ENCODE results near the gene RPS6KA4.
"Not testable (repeated sequence)": the region's sequence is repeated elsewhere in the genome, so short reads cannot be mapped to it uniquely, and the experiment has no call there.

Gene RPS6KA4

GRCh38 chr11:64322925-64323260 is 36.1 kb upstream of the RPS6KA4 start:
- H3K79me1 ChIP-seq (replicated peaks; ENCODE audit: low read length, poor library complexity, severe bottlenecking): peaks cover 19% of the 10 kb centered on the region
- H3K27ac ChIP-seq (ENCODE audit: low read length, poor library complexity, severe bottlenecking): no peak overlapping the region
- peaks cover 34 to 39% of the 10 kb centered on the region in 2 experiments for H3K36me3 ChIP-seq (ENCODE audit: control insufficient read depth in 1 of 2, insufficient read depth in 2 of 2, low read depth in 1 of 2, low read length in 2 of 2)
- no peak overlapping the region for H3K23ac ChIP-seq (ENCODE audit: low read length in 2 of 2)
- no peak overlapping the region for H3K14ac ChIP-seq (ENCODE audit: low read length in 2 of 2)
- no peak overlapping the region for H2AK5ac ChIP-seq (ENCODE audit: low read length, severe bottlenecking)
- H3K18ac ChIP-seq (ENCODE audit: low read depth in 1 of 2, low read length in 2 of 2): peak overlapping the region in 1 of 2 experiments; percentile 46
- peaks cover 3% of the 10 kb centered on the region for H3K9me3 ChIP-seq (ENCODE audit: control insufficient read depth, low read length)
- no peak overlapping the region for H2AFZ ChIP-seq (ENCODE audit: low read depth, low read length)
- H2BK15ac ChIP-seq (ENCODE audit: low read depth, poor library complexity, severe bottlenecking): no peak overlapping the region
- H2BK5ac ChIP-seq (ENCODE audit: low read depth, low read length, poor library complexity, severe bottlenecking): no peak overlapping the region
- H2BK12ac ChIP-seq (ENCODE audit: low read length in 2 of 2): no peak overlapping the region
- no peak overlapping the region for H3K4ac ChIP-seq (ENCODE audit: low read depth in 1 of 2, low read length in 2 of 2)
- no peak for DNase-seq
- H3K4me1 ChIP-seq (ENCODE audit: control insufficient read depth, insufficient read depth, low read depth, low read length): peaks cover 32% of the 10 kb centered on the region
- H4K8ac ChIP-seq (ENCODE audit: low read length): no peak overlapping the region
- no peak overlapping the region for H2BK120ac ChIP-seq (ENCODE audit: low read depth, low read length)
- peak overlapping the region; percentile 5 for H4K91ac ChIP-seq (ENCODE audit: low read length)
- H3K27me3 ChIP-seq (ENCODE audit: control insufficient read depth in 1 of 2, insufficient read depth in 1 of 2, low read length in 2 of 2): no peaks in the 10 kb centered on the region
- no peak overlapping the region for H3K9ac ChIP-seq (ENCODE audit: low read length)
- H3K4me2 ChIP-seq (ENCODE audit: low read length, poor library complexity, severe bottlenecking): no peak overlapping the region
- no peak overlapping the region for H3K4me3 ChIP-seq (ENCODE audit: insufficient read depth in 1 of 2, low read depth in 1 of 2, low read length in 2 of 2)
- 60% methylated on average over 7 of the region's 7 CpGs for WGBS

GRCh38 chr11:64323373-64323772 is 35.6 kb upstream of the RPS6KA4 start:
- no peak overlapping the region for H2BK120ac ChIP-seq (ENCODE audit: low read depth, low read length)
- peaks cover 3% of the 10 kb centered on the region for H3K9me3 ChIP-seq (ENCODE audit: control insufficient read depth, low read length)
- H3K4ac ChIP-seq (ENCODE audit: low read depth in 1 of 2, low read length in 2 of 2): no peak overlapping the region
- H2AFZ ChIP-seq (ENCODE audit: low read depth, low read length): no peak overlapping the region
- no peak overlapping the region for H3K4me2 ChIP-seq (ENCODE audit: low read length, poor library complexity, severe bottlenecking)
- no peak overlapping the region for H3K9ac ChIP-seq (ENCODE audit: low read length)
- 95% methylated on average over 4 of the region's 5 CpGs for WGBS
- H3K18ac ChIP-seq (ENCODE audit: low read depth in 1 of 2, low read length in 2 of 2): no peak overlapping the region
- no peak overlapping the region for H2BK5ac ChIP-seq (ENCODE audit: low read depth, low read length, poor library complexity, severe bottlenecking)
- H3K36me3 ChIP-seq (ENCODE audit: control insufficient read depth in 1 of 2, insufficient read depth in 2 of 2, low read depth in 1 of 2, low read length in 2 of 2): peaks cover 34 to 39% of the 10 kb centered on the region in 2 experiments
- no peak overlapping the region for H4K91ac ChIP-seq (ENCODE audit: low read length)
- no peak overlapping the region for H2AK5ac ChIP-seq (ENCODE audit: low read length, severe bottlenecking)
- peaks cover 32% of the 10 kb centered on the region for H3K4me1 ChIP-seq (ENCODE audit: control insufficient read depth, insufficient read depth, low read depth, low read length)
- no peak overlapping the region for H3K4me3 ChIP-seq (ENCODE audit: insufficient read depth in 1 of 2, low read depth in 1 of 2, low read length in 2 of 2)
- no peak overlapping the region for H2BK12ac ChIP-seq (ENCODE audit: low read length in 2 of 2)
- H3K27me3 ChIP-seq (ENCODE audit: control insufficient read depth in 1 of 2, insufficient read depth in 1 of 2, low read length in 2 of 2): no peaks in the 10 kb centered on the region
- no peak overlapping the region for H3K14ac ChIP-seq (ENCODE audit: low read length in 2 of 2)
- H3K79me1 ChIP-seq (replicated peaks; ENCODE audit: low read length, poor library complexity, severe bottlenecking): peaks cover 16% of the 10 kb centered on the region
- no peak for DNase-seq
- H3K23ac ChIP-seq (ENCODE audit: low read length in 2 of 2): no peak overlapping the region
- H3K27ac ChIP-seq (ENCODE audit: low read length, poor library complexity, severe bottlenecking): no peak overlapping the region
- H2BK15ac ChIP-seq (ENCODE audit: low read depth, poor library complexity, severe bottlenecking): no peak overlapping the region
- no peak overlapping the region for H4K8ac ChIP-seq (ENCODE audit: low read length)

GRCh38 chr11:64323984-64324383 is 35.0 kb upstream of the RPS6KA4 start:
- H3K4me2 ChIP-seq (ENCODE audit: low read length, poor library complexity, severe bottlenecking); H2BK12ac ChIP-seq (ENCODE audit: low read length in 2 of 2); H2BK120ac ChIP-seq (ENCODE audit: low read depth, low read length); H3K9ac ChIP-seq (ENCODE audit: low read length); H4K8ac ChIP-seq (ENCODE audit: low read length); H3K9me3 ChIP-seq (ENCODE audit: control insufficient read depth, low read length); H2BK5ac ChIP-seq (ENCODE audit: low read depth, low read length, poor library complexity, severe bottlenecking); H3K4me3 ChIP-seq (ENCODE audit: insufficient read depth in 1 of 2, low read depth in 1 of 2, low read length in 2 of 2); H2AFZ ChIP-seq (ENCODE audit: low read depth, low read length); H3K18ac ChIP-seq (ENCODE audit: low read depth in 1 of 2, low read length in 2 of 2); H3K14ac ChIP-seq (ENCODE audit: low read length in 2 of 2); H3K23ac ChIP-seq (ENCODE audit: low read length in 2 of 2); H3K27me3 ChIP-seq (ENCODE audit: control insufficient read depth in 1 of 2, insufficient read depth in 1 of 2, low read length in 2 of 2); H2AK5ac ChIP-seq (ENCODE audit: low read length, severe bottlenecking); DNase-seq; H3K27ac ChIP-seq (ENCODE audit: low read length, poor library complexity, severe bottlenecking); H4K91ac ChIP-seq (ENCODE audit: low read length); H2BK15ac ChIP-seq (ENCODE audit: low read depth, poor library complexity, severe bottlenecking): not testable (repeated sequence)
- Histone ChIP-seq H3K36me3 (ENCODE audit: control insufficient read depth in 1 of 2, insufficient read depth in 2 of 2, low read depth in 1 of 2, low read length in 2 of 2) (peaks cover 34 to 39% of the 10 kb centered on the region in 2 experiments), H3K4me1 (ENCODE audit: control insufficient read depth, insufficient read depth, low read depth, low read length) (peaks cover 30% of the 10 kb centered on the region), H3K79me1 (replicated peaks; ENCODE audit: low read length, poor library complexity, severe bottlenecking) (peaks cover 14% of the 10 kb centered on the region), H3K4ac (ENCODE audit: low read depth in 1 of 2, low read length in 2 of 2) (peak overlapping the region in 1 of 2 experiments; percentile 25)
- WGBS: 88% methylated on average over 4 of the region's 4 CpGs

- peak; percentile 43 for DNase-seq
- Histone ChIP-seq H2BK12ac (ENCODE audit: low read length in 2 of 2) (no peak overlapping the region), H2AFZ (ENCODE audit: low read depth, low read length) (no peak overlapping the region), H3K4ac (ENCODE audit: low read depth in 1 of 2, low read length in 2 of 2) (no peak overlapping the region), H2BK15ac (ENCODE audit: low read depth, poor library complexity, severe bottlenecking) (no peak overlapping the region), H3K4me2 (ENCODE audit: low read length, poor library complexity, severe bottlenecking) (no peak overlapping the region), H3K4me1 (ENCODE audit: control insufficient read depth, insufficient read depth, low read depth, low read length) (peaks cover 23% of the 10 kb centered on the region), H3K23ac (ENCODE audit: low read length in 2 of 2) (no peak overlapping the region), H2AK5ac (ENCODE audit: low read length, severe bottlenecking) (no peak overlapping the region), H3K18ac (ENCODE audit: low read depth in 1 of 2, low read length in 2 of 2) (peak overlapping the region in 1 of 2 experiments; percentile 39), H3K79me1 (replicated peaks; ENCODE audit: low read length, poor library complexity, severe bottlenecking) (peaks cover 9% of the 10 kb centered on the region), H3K14ac (ENCODE audit: low read length in 2 of 2) (no peak overlapping the region), H2BK5ac (ENCODE audit: low read depth, low read length, poor library complexity, severe bottlenecking) (no peak overlapping the region), H3K4me3 (ENCODE audit: insufficient read depth in 1 of 2, low read depth in 1 of 2, low read length in 2 of 2) (no peak overlapping the region), H3K9ac (ENCODE audit: low read length) (no peak overlapping the region), H3K27me3 (ENCODE audit: control insufficient read depth in 1 of 2, insufficient read depth in 1 of 2, low read length in 2 of 2) (no peaks in the 10 kb centered on the region), H4K91ac (ENCODE audit: low read length) (no peak overlapping the region), H3K27ac (ENCODE audit: low read length, poor library complexity, severe bottlenecking) (no peak overlapping the region), H2BK120ac (ENCODE audit: low read depth, low read length) (no peak overlapping the region), H3K9me3 (ENCODE audit: control insufficient read depth, low read length) (peaks cover 3% of the 10 kb centered on the region), H4K8ac (ENCODE audit: low read length) (no peak overlapping the region), H3K36me3 (ENCODE audit: control insufficient read depth in 1 of 2, insufficient read depth in 2 of 2, low read depth in 1 of 2, low read length in 2 of 2) (peaks cover 34 to 39% of the 10 kb centered on the region in 2 experiments)
- 88% methylated on average over 9 of the region's 11 CpGs for WGBS
Observed at GRCh38 chr11:64324692-64325469, 34.1 kb upstream of the RPS6KA4 start.

All from mesenchymal stem cell (in vitro differentiated cells and primary cell).